OCI-LY3 (cell line): ENCODE results near the gene IL10.
"Not testable (repeated sequence)": the region's sequence is repeated elsewhere in the genome, so short reads cannot be mapped to it uniquely, and the experiment has no call there.

Experiments
- H2AFZ ChIP-seq: fragments of 200-600, 300-600 bp; shearing (Covaris generic); 2 replicates; pipeline ENCODE4 v1.6.0; 2014; ENCODE audit warnings: antibody characterized with exemption, low read depth, low read length
- H3K27ac ChIP-seq: fragments of 200-600, 300-600 bp; sonication (generic); 2 replicates; pipeline ENCODE4 v1.5.1; 2014; ENCODE audit warnings: mild to moderate bottlenecking, low read length, moderate library complexity, mixed read lengths
- H3K27me3 ChIP-seq: fragments of 200-600, 300-600 bp; sonication (generic); 2 replicates; pipeline ENCODE4 v1.6.1; 2014; ENCODE audit warnings: low read depth, low read length, mixed read lengths
- H3K36me3 ChIP-seq: fragments of 200-600, 300-600 bp; sonication (generic); replicated peaks from 2 replicates; pipeline ENCODE3; 2014; ENCODE audit warnings: low read depth, low read length, mixed read lengths
- H3K4me1 ChIP-seq: fragments of 300-600, 200-600 bp; sonication (generic); 2 replicates; pipeline ENCODE4 v1.6.1; 2014; ENCODE audit warnings: low read length, mixed read lengths
- H3K4me2 ChIP-seq: fragments of 200-600, 300-600 bp; sonication (generic); 2 replicates; pipeline ENCODE4 v1.6.1; 2014; ENCODE audit warnings: low read length, mixed read lengths
- H3K4me3 ChIP-seq: fragments of 300-600, 200-600 bp; sonication (generic); 2 replicates; pipeline ENCODE4 v1.5.1; 2014; ENCODE audit warnings: antibody characterized with exemption, mild to moderate bottlenecking, low read length, moderate library complexity
- H3K79me2 ChIP-seq: fragments of 300-600, 200-600 bp; shearing (Covaris generic); 2 replicates; pipeline ENCODE4 v1.6.1; 2014; ENCODE audit warnings: mild to moderate bottlenecking, low read length, mixed read lengths
- H3K9ac ChIP-seq: fragments of 300-600, 200-600 bp; shearing (Covaris generic); 2 replicates; pipeline ENCODE4 v1.6.0; 2014; ENCODE audit warnings: mild to moderate bottlenecking, low read length, moderate library complexity
- H3K9me3 ChIP-seq: fragments of 200-600, 300-600 bp; shearing (Covaris generic); 2 replicates; pipeline ENCODE4 v1.6.1; 2014; ENCODE audit warnings: low read length, mixed read lengths; ENCODE audit not compliant: insufficient read depth
- H4K20me1 ChIP-seq: fragments of 200-600, 300-600 bp; sonication (generic); 2 replicates; pipeline ENCODE4 v1.6.1; 2016; ENCODE audit warnings: low read length, mixed read lengths; ENCODE audit not compliant: insufficient read depth
- EZH2phosphoT487 ChIP-seq: fragments of 200-600 bp; shearing (Covaris generic); IDR thresholded peaks from 2 replicates; pipeline ENCODE4 v1.6.1; 2018; ENCODE audit warnings: antibody characterized with exemption, mixed run types, low read depth
- TF ChIP-seq, protein P1 (sequence below): fragments of 200-600, 300-600 bp; sonication (generic); IDR thresholded peaks from 2 replicates; pipeline ENCODE4 v1.5.1; 2014; ENCODE audit warnings: antibody characterized with exemption, low read length, low read depth

The IL10 gene

DNA sequence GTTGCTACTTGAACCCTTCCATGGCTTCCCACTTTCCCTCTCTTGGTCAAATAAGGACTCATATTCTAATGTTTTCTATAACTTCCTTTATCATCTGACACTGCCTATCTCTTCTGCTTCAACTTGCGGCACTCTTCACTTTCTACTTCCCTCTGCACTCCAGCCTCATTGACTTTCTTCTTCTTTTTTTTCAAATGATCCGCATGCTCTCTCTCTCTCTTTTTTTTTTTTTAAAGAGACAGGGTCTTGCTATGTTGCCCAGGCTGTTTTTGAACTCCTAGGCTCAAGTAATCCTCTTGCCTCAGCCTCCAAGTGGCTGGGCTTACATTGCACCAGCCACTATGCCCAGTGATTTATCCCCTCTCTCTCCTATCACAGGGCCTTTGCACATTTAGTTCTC lies 7.3 kb upstream of the IL10 start:
- Histone ChIP-seq H3K36me3 (peaks cover 4% of the 10 kb centered on the region), H3K9ac (no peak overlapping the region), H3K27ac (no peak overlapping the region), H3K9me3 (no peaks in the 10 kb centered on the region), H3K4me3 (no peak overlapping the region), H2AFZ (no peak overlapping the region), H3K27me3 (peaks cover 32% of the 10 kb centered on the region), H3K4me2 (peak overlapping the region; percentile 8), H3K4me1 (peaks cover 88% of the 10 kb centered on the region), H4K20me1 (no peaks in the 10 kb centered on the region), H3K79me2 (0 out of 2 replicates have a peak, but pooled peaks cover under 1% of the 10 kb centered on the region)
- TF ChIP-seq EZH2phosphoT487, result no peak
- TF ChIP-seq, protein P1, sequence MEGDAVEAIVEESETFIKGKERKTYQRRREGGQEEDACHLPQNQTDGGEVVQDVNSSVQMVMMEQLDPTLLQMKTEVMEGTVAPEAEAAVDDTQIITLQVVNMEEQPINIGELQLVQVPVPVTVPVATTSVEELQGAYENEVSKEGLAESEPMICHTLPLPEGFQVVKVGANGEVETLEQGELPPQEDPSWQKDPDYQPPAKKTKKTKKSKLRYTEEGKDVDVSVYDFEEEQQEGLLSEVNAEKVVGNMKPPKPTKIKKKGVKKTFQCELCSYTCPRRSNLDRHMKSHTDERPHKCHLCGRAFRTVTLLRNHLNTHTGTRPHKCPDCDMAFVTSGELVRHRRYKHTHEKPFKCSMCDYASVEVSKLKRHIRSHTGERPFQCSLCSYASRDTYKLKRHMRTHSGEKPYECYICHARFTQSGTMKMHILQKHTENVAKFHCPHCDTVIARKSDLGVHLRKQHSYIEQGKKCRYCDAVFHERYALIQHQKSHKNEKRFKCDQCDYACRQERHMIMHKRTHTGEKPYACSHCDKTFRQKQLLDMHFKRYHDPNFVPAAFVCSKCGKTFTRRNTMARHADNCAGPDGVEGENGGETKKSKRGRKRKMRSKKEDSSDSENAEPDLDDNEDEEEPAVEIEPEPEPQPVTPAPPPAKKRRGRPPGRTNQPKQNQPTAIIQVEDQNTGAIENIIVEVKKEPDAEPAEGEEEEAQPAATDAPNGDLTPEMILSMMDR, result no peak

DNA sequence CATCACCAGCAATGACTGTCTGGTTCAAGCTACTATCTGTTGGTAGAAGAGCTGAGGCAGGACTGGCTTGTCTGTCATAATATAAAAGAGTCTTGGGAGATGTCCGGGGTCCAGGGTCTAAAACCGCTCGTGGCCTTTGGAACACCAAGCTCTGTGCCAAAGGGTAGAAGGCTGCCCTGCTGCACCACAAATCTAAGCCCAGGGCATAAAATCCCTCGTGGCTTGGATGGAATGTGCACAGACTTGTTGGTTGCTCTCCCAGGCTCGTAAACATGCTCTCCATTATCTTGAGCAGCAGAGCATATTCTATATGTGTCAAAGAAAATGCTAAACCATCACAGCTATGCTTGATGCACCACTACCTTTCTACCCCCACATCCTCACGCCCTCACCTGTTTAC lies 6.6 kb upstream of the IL10 start:
- H3K9me3 ChIP-seq, H2AFZ ChIP-seq, H3K4me2 ChIP-seq, H3K9ac ChIP-seq, H3K79me2 ChIP-seq, H3K27ac ChIP-seq, H3K36me3 ChIP-seq, H4K20me1 ChIP-seq, H3K4me3 ChIP-seq: not testable (repeated sequence)
- Histone ChIP-seq H3K27me3 (peaks cover 31% of the 10 kb centered on the region), H3K4me1 (peaks cover 88% of the 10 kb centered on the region)

DNA sequence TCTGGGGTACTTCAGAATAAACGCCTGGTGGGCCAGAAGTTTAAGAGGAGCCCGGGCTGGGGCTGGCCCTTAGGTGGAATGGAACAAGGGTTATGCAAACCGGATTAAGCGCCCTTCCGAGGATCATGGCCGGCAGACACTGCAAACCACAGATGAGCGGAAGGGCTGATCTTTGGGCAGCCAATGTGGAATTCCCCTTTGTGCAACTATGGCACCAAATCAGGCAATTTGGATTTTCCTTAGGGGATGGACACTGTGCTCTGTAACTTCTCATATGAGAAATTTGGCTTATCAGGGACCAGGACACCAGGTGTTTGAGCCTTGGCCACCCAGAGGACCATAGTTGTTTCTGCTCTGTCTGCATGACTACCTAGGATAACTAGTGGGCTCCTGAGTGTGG lies 5.7 kb upstream of the IL10 start:
- Histone ChIP-seq H4K20me1 (no peaks in the 10 kb centered on the region), H3K4me1 (peaks cover 88% of the 10 kb centered on the region), H2AFZ (no peak overlapping the region), H3K9me3 (no peaks in the 10 kb centered on the region), H3K79me2 (peaks cover 7% of the 10 kb centered on the region; the same call in 1 of the 2 replicates), H3K36me3 (peaks cover 6% of the 10 kb centered on the region), H3K4me3 (no peak overlapping the region), H3K9ac (no peak overlapping the region), H3K27ac (no peak overlapping the region), H3K4me2 (no peak overlapping the region), H3K27me3 (peaks cover 28% of the 10 kb centered on the region)
- no peak for TF ChIP-seq EZH2phosphoT487
- TF ChIP-seq, protein P1, result no peak

DNA sequence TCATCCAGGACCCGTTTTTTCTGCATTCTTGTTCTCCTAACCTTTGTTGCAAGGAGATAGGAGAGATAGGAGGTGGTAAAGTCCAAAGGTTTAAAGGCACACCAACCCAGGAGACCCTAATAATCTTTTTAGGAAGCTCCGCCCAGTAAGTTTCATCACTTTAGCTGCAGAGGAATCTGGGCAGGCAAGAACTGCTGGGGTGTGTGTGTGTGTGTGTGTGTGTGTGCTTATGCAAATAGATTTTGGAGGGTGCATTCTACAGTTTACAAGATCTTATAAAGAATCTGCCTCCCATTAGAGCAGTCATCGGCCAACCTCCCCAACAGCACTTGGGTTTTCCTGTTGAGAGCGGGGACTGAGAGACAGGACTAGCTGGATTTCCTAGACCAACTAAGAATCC lies 3.9 kb upstream of the IL10 start:
- peaks cover 91% of the 10 kb centered on the region for H3K4me1 ChIP-seq
- peaks cover 14% of the 10 kb centered on the region; the same call in 1 of the 2 replicates for H3K79me2 ChIP-seq
- peak overlapping the region; percentile 8; the same call in 1 of the 2 replicates for H3K4me2 ChIP-seq
- no peaks in the 10 kb centered on the region for H3K9me3 ChIP-seq
- H4K20me1 ChIP-seq, result no peaks in the 10 kb centered on the region
- H3K27ac ChIP-seq, result no peak overlapping the region
- H3K27me3 ChIP-seq, result peaks cover 39% of the 10 kb centered on the region
- peaks cover 6% of the 10 kb centered on the region for H3K36me3 ChIP-seq
- H3K9ac ChIP-seq, result no peak overlapping the region
- no peak overlapping the region for H2AFZ ChIP-seq
- no peak overlapping the region for H3K4me3 ChIP-seq
- TF ChIP-seq, protein P1, result no peak
- TF ChIP-seq EZH2phosphoT487, result no peak

DNA sequence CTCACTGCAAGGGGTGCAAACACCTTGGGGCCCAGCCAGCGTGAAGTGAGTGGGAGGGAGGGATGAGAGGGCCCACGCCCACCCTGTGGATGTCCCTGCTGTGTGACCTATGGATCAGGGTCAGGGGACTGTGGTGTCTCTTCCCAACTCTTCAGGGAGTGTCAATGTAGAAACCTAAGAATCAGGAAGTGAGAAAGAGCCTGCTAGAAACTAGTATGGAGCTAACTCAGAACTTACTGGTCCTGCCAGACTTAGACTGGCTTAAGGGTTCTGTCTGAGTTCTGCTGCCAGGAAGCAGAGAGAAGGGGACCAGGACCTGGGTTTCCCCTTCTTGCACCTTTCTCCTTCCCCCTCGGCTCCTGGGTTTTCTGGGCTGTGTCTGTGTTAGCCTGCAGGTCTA lies 1.8 kb upstream of the IL10 start:
- no peaks in the 10 kb centered on the region for H3K9me3 ChIP-seq
- H4K20me1 ChIP-seq, result no peaks in the 10 kb centered on the region
- H3K4me2 ChIP-seq, result peak overlapping the region; percentile 94
- peak overlapping the region; percentile 46; the same call in 1 of the 2 replicates for H3K9ac ChIP-seq
- H3K27me3 ChIP-seq, result peaks cover 34% of the 10 kb centered on the region
- no peak overlapping the region for H2AFZ ChIP-seq
- H3K4me1 ChIP-seq, result peaks cover 92% of the 10 kb centered on the region
- peak overlapping the region; percentile 77 for H3K4me3 ChIP-seq
- TF ChIP-seq, protein P1, result no peak
- TF ChIP-seq EZH2phosphoT487, result no peak
- H3K36me3 ChIP-seq, result peaks cover 6% of the 10 kb centered on the region
- H3K27ac ChIP-seq, result peak overlapping the region; percentile 53
- peaks cover 14% of the 10 kb centered on the region; the same call in 1 of the 2 replicates for H3K79me2 ChIP-seq
